Nephron progenitor cell (in vitro differentiated cells): ENCODE results near the gene GRAP2.

Experiments used
- DNase-seq: peaks from one replicate; pipeline ENCODE4 v3.0.0; 2021
- H3K27ac Mint-ChIP-seq: 2 replicates; pipeline ENCODE4 v1.8.0; 2021; ENCODE audit warnings: mild to moderate bottlenecking, moderate library complexity, mixed read lengths
- H3K27me3 Mint-ChIP-seq: 2 replicates; pipeline ENCODE4 v1.8.0; 2021; ENCODE audit warnings: mild to moderate bottlenecking, low read depth, mixed read lengths; ENCODE audit not compliant: poor library complexity
- H3K36me3 Mint-ChIP-seq: 2 replicates; pipeline ENCODE4 v1.8.0; 2021; ENCODE audit warnings: low read depth, mixed read lengths
- H3K4me1 Mint-ChIP-seq: 2 replicates; pipeline ENCODE4 v1.8.0; 2021; ENCODE audit warnings: mixed read lengths
- H3K4me3 Mint-ChIP-seq: 2 replicates; pipeline ENCODE4 v1.8.0; 2021; ENCODE audit warnings: mild to moderate bottlenecking, moderate library complexity, mixed read lengths
- H3K9me3 Mint-ChIP-seq: 2 replicates; pipeline ENCODE4 v1.8.0; 2021; ENCODE audit warnings: mild to moderate bottlenecking, moderate library complexity, mixed read lengths
- TF ChIP-seq, protein P1 (sequence below): fragments of 200-600 bp; sonication (generic); IDR thresholded peaks from 2 replicates; pipeline ENCODE4 v1.5.0; 2021; ENCODE audit warnings: antibody characterized with exemption

Gene GRAP2

GRCh38 chr22:39983346-39983745 lies 82.5 kb downstream of the GRAP2 start:
- TF ChIP-seq, protein P1, sequence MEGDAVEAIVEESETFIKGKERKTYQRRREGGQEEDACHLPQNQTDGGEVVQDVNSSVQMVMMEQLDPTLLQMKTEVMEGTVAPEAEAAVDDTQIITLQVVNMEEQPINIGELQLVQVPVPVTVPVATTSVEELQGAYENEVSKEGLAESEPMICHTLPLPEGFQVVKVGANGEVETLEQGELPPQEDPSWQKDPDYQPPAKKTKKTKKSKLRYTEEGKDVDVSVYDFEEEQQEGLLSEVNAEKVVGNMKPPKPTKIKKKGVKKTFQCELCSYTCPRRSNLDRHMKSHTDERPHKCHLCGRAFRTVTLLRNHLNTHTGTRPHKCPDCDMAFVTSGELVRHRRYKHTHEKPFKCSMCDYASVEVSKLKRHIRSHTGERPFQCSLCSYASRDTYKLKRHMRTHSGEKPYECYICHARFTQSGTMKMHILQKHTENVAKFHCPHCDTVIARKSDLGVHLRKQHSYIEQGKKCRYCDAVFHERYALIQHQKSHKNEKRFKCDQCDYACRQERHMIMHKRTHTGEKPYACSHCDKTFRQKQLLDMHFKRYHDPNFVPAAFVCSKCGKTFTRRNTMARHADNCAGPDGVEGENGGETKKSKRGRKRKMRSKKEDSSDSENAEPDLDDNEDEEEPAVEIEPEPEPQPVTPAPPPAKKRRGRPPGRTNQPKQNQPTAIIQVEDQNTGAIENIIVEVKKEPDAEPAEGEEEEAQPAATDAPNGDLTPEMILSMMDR: no peak
- DNase-seq: no peak
- Mint-ChIP-seq H3K27ac (no peak overlapping the region), H3K4me1 (peaks cover 16% of the 10 kb centered on the region), H3K4me3 (no peak overlapping the region), H3K36me3 (no peaks in the 10 kb centered on the region), H3K27me3 (peaks cover 23% of the 10 kb centered on the region), H3K9me3 (no peaks in the 10 kb centered on the region)

GRCh38 chr22:39984006-39984405 lies 83.1 kb downstream of the GRAP2 start:
- H3K4me1 Mint-ChIP-seq: peaks cover 22% of the 10 kb centered on the region
- H3K27ac Mint-ChIP-seq: no peak overlapping the region
- peaks cover 23% of the 10 kb centered on the region for H3K27me3 Mint-ChIP-seq
- H3K9me3 Mint-ChIP-seq: no peaks in the 10 kb centered on the region
- no peaks in the 10 kb centered on the region for H3K36me3 Mint-ChIP-seq
- TF ChIP-seq, protein P1: no peak
- no peak overlapping the region for H3K4me3 Mint-ChIP-seq
- DNase-seq: no peak

DNA sequence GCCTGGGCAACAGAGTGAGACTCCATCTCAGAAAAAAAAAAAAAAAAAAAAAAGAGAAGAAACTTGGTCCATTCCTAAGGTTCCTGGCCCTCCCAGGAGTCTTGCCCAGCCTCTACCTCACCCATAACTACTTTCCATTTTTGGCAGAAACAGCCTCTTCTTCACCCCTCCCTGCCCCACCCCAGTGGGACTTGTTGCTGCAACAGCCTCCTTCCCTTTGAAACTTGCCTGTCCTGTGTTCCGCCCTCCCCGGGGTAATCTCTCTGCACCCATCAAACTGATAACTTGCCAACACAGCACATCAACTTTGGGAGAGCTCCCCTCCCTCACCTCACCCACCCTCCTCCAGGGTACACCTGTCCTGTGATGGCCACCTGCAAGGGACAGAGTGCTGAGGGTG lies 83.9 kb downstream of the GRAP2 start:
- TF ChIP-seq, protein P1: no peak
- no peak overlapping the region for H3K4me3 Mint-ChIP-seq
- no peaks in the 10 kb centered on the region for H3K36me3 Mint-ChIP-seq
- H3K9me3 Mint-ChIP-seq: no peaks in the 10 kb centered on the region
- no peak overlapping the region for H3K27ac Mint-ChIP-seq
- H3K4me1 Mint-ChIP-seq: peaks cover 30% of the 10 kb centered on the region
- peaks cover 19% of the 10 kb centered on the region for H3K27me3 Mint-ChIP-seq
- no peak for DNase-seq

DNA sequence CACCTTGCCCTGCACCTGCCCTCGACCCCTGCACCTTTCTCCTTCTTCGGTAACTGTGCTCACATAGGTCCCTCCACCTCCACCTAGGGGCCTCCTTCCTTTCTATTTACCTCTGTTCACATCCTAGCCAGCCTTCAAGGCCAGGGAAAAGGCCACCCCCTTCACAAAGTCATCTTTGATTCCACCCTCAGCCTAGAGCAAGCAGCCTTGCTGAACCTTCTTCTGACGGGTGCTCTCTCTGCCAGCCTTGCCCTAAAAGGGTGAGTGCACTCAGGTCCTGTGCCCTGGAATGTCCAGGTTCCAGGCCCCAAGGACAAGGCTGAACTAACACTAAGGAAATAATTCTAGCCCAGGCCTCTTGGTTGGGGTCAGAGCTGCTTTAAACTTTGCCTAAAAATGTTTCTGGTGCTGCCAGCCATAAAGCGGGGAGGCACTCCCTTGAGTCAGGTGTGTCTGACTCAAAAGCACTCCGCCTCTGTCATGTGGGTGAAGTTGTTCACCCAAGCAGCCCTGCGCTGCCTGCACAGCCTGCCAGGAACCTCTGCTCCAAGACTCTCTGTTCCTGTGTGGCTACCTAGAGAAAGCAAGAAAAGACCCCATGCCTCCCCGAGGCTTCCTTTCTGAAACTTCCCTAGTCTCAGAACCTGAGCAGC lies 84.6 kb downstream of the GRAP2 start:
- peaks cover 21% of the 10 kb centered on the region for H3K27me3 Mint-ChIP-seq
- no peak overlapping the region for H3K4me3 Mint-ChIP-seq
- no peak overlapping the region for H3K27ac Mint-ChIP-seq
- no peaks in the 10 kb centered on the region for H3K9me3 Mint-ChIP-seq
- H3K36me3 Mint-ChIP-seq: no peaks in the 10 kb centered on the region
- no peak for DNase-seq
- H3K4me1 Mint-ChIP-seq: peaks cover 33% of the 10 kb centered on the region
- TF ChIP-seq, protein P1: no peak

DNA sequence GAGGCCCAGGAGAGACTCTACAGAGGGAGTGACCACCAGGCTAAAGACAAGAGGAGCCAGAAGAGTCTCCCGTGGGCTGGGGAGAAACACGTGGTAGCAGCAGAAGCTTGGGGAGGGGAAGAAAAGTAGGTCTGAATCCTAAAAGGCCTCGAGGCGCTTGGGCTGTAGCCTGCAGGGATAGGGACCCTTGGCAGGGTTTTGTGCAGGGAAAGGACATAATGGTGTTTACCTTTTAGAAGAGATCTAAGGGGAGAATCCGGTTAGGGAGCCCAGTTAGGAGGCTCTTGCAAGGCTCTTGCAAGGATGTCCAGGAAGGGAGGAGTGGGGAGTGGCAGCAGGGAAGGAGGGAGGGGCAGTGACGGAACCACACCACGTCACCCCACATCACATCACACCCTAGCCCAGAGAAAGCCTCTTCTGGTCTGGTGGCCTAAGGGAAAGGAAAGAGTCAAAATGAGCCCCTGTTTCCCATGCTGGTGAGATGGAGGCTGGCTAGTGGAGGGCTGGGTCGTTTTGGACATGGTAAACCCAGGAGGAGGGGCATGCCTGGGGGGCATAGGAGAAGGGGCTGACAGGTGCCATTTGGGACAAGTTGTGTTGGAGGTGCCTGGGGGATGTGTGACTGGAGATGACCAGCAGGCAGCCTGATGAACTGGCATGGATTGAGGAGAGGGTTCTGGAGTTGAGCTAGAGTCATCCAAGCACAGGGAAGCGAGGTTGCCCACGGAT lies 87.7 kb downstream of the GRAP2 start:
- H3K27ac Mint-ChIP-seq: no peak overlapping the region
- H3K4me3 Mint-ChIP-seq: no peak overlapping the region
- H3K9me3 Mint-ChIP-seq: no peaks in the 10 kb centered on the region
- no peak for DNase-seq
- no peaks in the 10 kb centered on the region for H3K36me3 Mint-ChIP-seq
- peaks cover 44% of the 10 kb centered on the region for H3K4me1 Mint-ChIP-seq
- TF ChIP-seq, protein P1: no peak
- peaks cover 40% of the 10 kb centered on the region for H3K27me3 Mint-ChIP-seq

DNA sequence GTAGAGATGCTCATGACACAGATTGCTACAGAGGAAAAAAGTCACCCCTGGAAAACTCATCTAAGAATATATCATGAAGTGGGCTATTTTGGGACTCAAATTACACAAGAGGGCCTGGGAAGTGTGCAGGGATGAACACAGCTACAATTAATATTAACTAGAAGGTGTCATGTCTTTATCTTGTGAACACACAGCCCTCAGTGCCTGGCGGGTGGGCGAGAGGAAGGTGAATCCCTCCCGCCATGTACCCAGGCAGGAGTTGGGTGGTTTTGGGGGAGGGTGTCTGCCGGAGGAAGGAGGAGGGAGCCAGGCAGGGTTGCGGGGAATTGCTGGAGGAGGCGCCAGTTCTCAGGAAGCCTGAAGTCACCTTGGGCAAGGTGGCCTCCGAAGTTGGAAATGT lies 88.7 kb downstream of the GRAP2 start:
- Mint-ChIP-seq H3K4me3 (no peak overlapping the region), H3K36me3 (no peaks in the 10 kb centered on the region), H3K27me3 (peaks cover 45% of the 10 kb centered on the region), H3K4me1 (peaks cover 44% of the 10 kb centered on the region), H3K27ac (peak overlapping the region; percentile 42), H3K9me3 (no peaks in the 10 kb centered on the region)
- DNase-seq: no peak
- TF ChIP-seq, protein P1: no peak
